Adrenal gland (tissue), 5 donors: Measurements from ENCODE around the gene LIMA1.

ENCODE experiments used
- POLR2A ChIP-seq, 2 donors: fragments of 450-650 bp; IDR thresholded peaks; one replicate each; pipeline ENCODE4 v1.6.1; 2017; ENCODE audit warnings: antibody characterized with exemption in 2 of 2, mild to moderate bottlenecking in 2 of 2, moderate library complexity in 1 of 2
- TF ChIP-seq, protein P1 (sequence below), 6 experiments: fragments of 450-650 bp in 4 of 6; fragments of 200-600 bp in 2 of 6; sonication (generic) in 1 of 6; IDR thresholded peaks; 1 replicate in 5 of 6; 2 replicates in 1 of 6; pipeline versions ENCODE4 v1.5.1 to v1.8.0; 2016 to 2021; ENCODE audit warnings: antibody characterized with exemption in 6 of 6, mild to moderate bottlenecking in 2 of 6, moderate library complexity in 1 of 6
- donor health status: DM: no; HTN: no; CAD: no.

DNA sequence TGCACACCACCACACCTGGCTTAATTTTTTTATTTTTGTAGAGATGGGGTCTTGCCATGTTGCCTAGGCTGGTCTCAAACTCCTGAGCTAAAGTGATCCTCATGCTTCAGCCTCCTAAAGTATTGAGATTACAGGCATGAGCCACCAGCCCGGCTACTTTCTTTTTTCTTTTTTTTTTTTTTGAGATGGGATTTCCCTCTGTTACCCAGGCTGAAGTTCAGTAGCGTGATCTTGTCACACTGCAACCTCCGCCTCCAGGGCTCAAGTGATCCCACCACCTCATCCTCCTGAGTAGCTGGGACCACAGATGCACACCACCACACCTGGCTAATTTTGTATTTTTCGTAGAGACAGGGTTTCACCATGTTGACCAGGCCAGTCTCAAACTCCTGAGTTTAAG, 51.1 kb downstream of the LIMA1 start:
- TF ChIP-seq POLR2A (IDR thresholded peaks at IDR 0.05): no peak
- TF ChIP-seq, protein P1, sequence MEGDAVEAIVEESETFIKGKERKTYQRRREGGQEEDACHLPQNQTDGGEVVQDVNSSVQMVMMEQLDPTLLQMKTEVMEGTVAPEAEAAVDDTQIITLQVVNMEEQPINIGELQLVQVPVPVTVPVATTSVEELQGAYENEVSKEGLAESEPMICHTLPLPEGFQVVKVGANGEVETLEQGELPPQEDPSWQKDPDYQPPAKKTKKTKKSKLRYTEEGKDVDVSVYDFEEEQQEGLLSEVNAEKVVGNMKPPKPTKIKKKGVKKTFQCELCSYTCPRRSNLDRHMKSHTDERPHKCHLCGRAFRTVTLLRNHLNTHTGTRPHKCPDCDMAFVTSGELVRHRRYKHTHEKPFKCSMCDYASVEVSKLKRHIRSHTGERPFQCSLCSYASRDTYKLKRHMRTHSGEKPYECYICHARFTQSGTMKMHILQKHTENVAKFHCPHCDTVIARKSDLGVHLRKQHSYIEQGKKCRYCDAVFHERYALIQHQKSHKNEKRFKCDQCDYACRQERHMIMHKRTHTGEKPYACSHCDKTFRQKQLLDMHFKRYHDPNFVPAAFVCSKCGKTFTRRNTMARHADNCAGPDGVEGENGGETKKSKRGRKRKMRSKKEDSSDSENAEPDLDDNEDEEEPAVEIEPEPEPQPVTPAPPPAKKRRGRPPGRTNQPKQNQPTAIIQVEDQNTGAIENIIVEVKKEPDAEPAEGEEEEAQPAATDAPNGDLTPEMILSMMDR (IDR thresholded peaks at IDR 0.05): no peak
